Stimulated activated CD4-positive, alpha-beta T cell treated with anti-CD3 and anti-CD28 coated beads, Interleukin-1b, Interleukin-23, amount 100 ng/mL, for 24 hours (primary cell): ENCODE data around the gene ERC1.

ENCODE experiments used
- DNase-seq, 4 experiments: peaks; one replicate each; pipeline ENCODE4 v3.0.0-alpha.2; 2020; ENCODE audit warnings: low read depth in 4 of 4, low spot score in 1 of 4

The ERC1 gene

GRCh38 chr12:990661-991349 is at the start of gene ERC1:
Gene ERC1, plus strand, starts transcription at chr12:991223. Its CDS starts 36,681 bp downstream, at chr12:1027904.
- peak; percentile 69 to 79 (median 78) for DNase-seq

GRCh38 chr12:943051-943450 is 48.0 kb upstream of the ERC1 start:
- DNase-seq: no peak

- DNase-seq: no peak
Measured at GRCh38 chr12:944211-944610, 46.8 kb upstream of the ERC1 start.

GRCh38 chr12:946212-946611 is 44.8 kb upstream of the ERC1 start:
- DNase-seq: no peak

- no peak for DNase-seq
Measured at GRCh38 chr12:946631-947030, 44.4 kb upstream of the ERC1 start.

- DNase-seq: no peak
Measured at GRCh38 chr12:948238-948637, 42.8 kb upstream of the ERC1 start.

GRCh38 chr12:949453-950191 is 41.4 kb upstream of the ERC1 start, which contains the start of gene RAD52:
Gene RAD52, minus strand, starts transcription at chr12:949694. Its CDS starts 16,636 bp downstream, at chr12:933058.
- DNase-seq: peak; percentile 95 to 99 (median 97)

- DNase-seq: no peak
Measured at GRCh38 chr12:951176-951575, 39.8 kb upstream of the ERC1 start.

GRCh38 chr12:953776-954175 is 37.2 kb upstream of the ERC1 start:
- DNase-seq: no peak

- no peak for DNase-seq
Measured at GRCh38 chr12:954741-955140, 36.3 kb upstream of the ERC1 start.

- DNase-seq: no peak
Measured at GRCh38 chr12:955939-956338, 35.1 kb upstream of the ERC1 start.

GRCh38 chr12:958588-959123 is 32.4 kb upstream of the ERC1 start:
- DNase-seq: no peak

- no peak for DNase-seq
Measured at GRCh38 chr12:966724-967123, 24.3 kb upstream of the ERC1 start.

- DNase-seq: no peak
Measured at GRCh38 chr12:967641-968040, 23.4 kb upstream of the ERC1 start.

- no peak for DNase-seq
Measured at GRCh38 chr12:968545-968944, 22.5 kb upstream of the ERC1 start.

GRCh38 chr12:969821-970220 is 21.2 kb upstream of the ERC1 start:
- no peak for DNase-seq

GRCh38 chr12:971991-972390 is 19.0 kb upstream of the ERC1 start:
- DNase-seq: no peak

- DNase-seq: no peak
Measured at GRCh38 chr12:974271-974862, 16.7 kb upstream of the ERC1 start.

- no peak for DNase-seq
Measured at GRCh38 chr12:976644-977043, 14.4 kb upstream of the ERC1 start.

- no peak for DNase-seq
Measured at GRCh38 chr12:977156-977555, 13.9 kb upstream of the ERC1 start.

- no peak for DNase-seq
Measured at GRCh38 chr12:979349-979748, 11.7 kb upstream of the ERC1 start.
